ENCODE measurements around the gene ANKRD35.
"Not testable (repeated sequence)": the region's sequence is repeated elsewhere in the genome, so short reads cannot be mapped to it uniquely, and the experiment has no call there.

Gene ANKRD35

GRCh38 chr1:145885738-145886287 lies at the start of gene ANKRD35:
ANKRD35 (minus strand) TSS chr1:145885866; CDS start chr1:145885758, 108 bp downstream.
- DNase-seq (ENCODE audit: low read depth, low spot score) = peak; percentile 54

GRCh38 chr1:145932522-145933009 lies 46.9 kb upstream of the ANKRD35 start:
- not testable (repeated sequence) for DNase-seq (ENCODE audit: low read depth, low spot score)

GRCh38 chr1:145927916-145928643 lies 42.4 kb upstream of the ANKRD35 start:
- DNase-seq (ENCODE audit: low read depth, low spot score) = no peak

- DNase-seq (ENCODE audit: low read depth, low spot score) = peak; percentile 97
Observed at GRCh38 chr1:145927063-145927886, 41.6 kb upstream of the ANKRD35 start, which contains the start of gene RBM8A. RBM8A (minus strand) TSS chr1:145927484; CDS start chr1:145927426, 58 bp downstream.

- no peak for DNase-seq (ENCODE audit: low read depth, low spot score)
Observed at GRCh38 chr1:145926686-145927062, 41.0 kb upstream of the ANKRD35 start.

- DNase-seq (ENCODE audit: low read depth, low spot score) = no peak
Observed at GRCh38 chr1:145922266-145922665, 36.6 kb upstream of the ANKRD35 start.

GRCh38 chr1:145920297-145920696 lies 34.6 kb upstream of the ANKRD35 start:
- DNase-seq (ENCODE audit: low read depth, low spot score) = not testable (repeated sequence)

GRCh38 chr1:145918992-145919939 lies 33.6 kb upstream of the ANKRD35 start:
- no peak for DNase-seq (ENCODE audit: low read depth, low spot score)

GRCh38 chr1:145918144-145918991 lies 32.7 kb upstream of the ANKRD35 start, which contains the start of gene PEX11B:
PEX11B (minus strand) TSS chr1:145918717; CDS start chr1:145918688, 29 bp downstream.
- DNase-seq (ENCODE audit: low read depth, low spot score) = peak; percentile 72

- DNase-seq (ENCODE audit: low read depth, low spot score) = no peak
Observed at GRCh38 chr1:145917595-145917994, 31.9 kb upstream of the ANKRD35 start.

GRCh38 chr1:145916745-145917144 lies 31.1 kb upstream of the ANKRD35 start:
- DNase-seq (ENCODE audit: low read depth, low spot score) = no peak

- DNase-seq (ENCODE audit: low read depth, low spot score) = no peak
Observed at GRCh38 chr1:145912128-145912641, 26.5 kb upstream of the ANKRD35 start.

- no peak for DNase-seq (ENCODE audit: low read depth, low spot score)
Observed at GRCh38 chr1:145908653-145909052, 23.0 kb upstream of the ANKRD35 start.

GRCh38 chr1:145906954-145907753 lies 21.5 kb upstream of the ANKRD35 start:
- DNase-seq (ENCODE audit: low read depth, low spot score) = no peak

GRCh38 chr1:145901312-145902021 lies 15.8 kb upstream of the ANKRD35 start:
- no peak for DNase-seq (ENCODE audit: low read depth, low spot score)

GRCh38 chr1:145898756-145899155 lies 13.1 kb upstream of the ANKRD35 start:
- no peak for DNase-seq (ENCODE audit: low read depth, low spot score)

- DNase-seq (ENCODE audit: low read depth, low spot score) = no peak
Observed at GRCh38 chr1:145897969-145898368, 12.3 kb upstream of the ANKRD35 start.

- no peak for DNase-seq (ENCODE audit: low read depth, low spot score)
Observed at GRCh38 chr1:145895471-145895870, 9.8 kb upstream of the ANKRD35 start.
